GM19023 (cell line): ENCODE results near the gene PAK1.
"Not testable (repeated sequence)": the region's sequence is repeated elsewhere in the genome, so short reads cannot be mapped to it uniquely, and the experiment has no call there.

Experiments used
- ATAC-seq: cut with Tn5 transposase; IDR thresholded peaks from one replicate; pipeline ENCODE4 v1.9.1; 2021; ENCODE audit warnings: mild to moderate bottlenecking, moderate library complexity; ENCODE audit not compliant: unreplicated experiment

PAK1 gene

GRCh38 chr11:77407613-77408012, 66.3 kb downstream of the PAK1 start:
- ATAC-seq, result no peak

GRCh38 chr11:77406396-77406795, 67.5 kb downstream of the PAK1 start:
- no peak for ATAC-seq

- ATAC-seq, result no peak
Observed at GRCh38 chr11:77403211-77403610, 70.7 kb downstream of the PAK1 start.

- ATAC-seq, result no peak
Observed at GRCh38 chr11:77402218-77402556, 71.7 kb downstream of the PAK1 start.

GRCh38 chr11:77401486-77402217, 72.2 kb downstream of the PAK1 start:
- no peak for ATAC-seq

- ATAC-seq, result no peak
Observed at GRCh38 chr11:77400775-77401449, 73.0 kb downstream of the PAK1 start.

GRCh38 chr11:77400271-77400670, 73.6 kb downstream of the PAK1 start:
- no peak for ATAC-seq

- no peak for ATAC-seq
Observed at GRCh38 chr11:77397631-77398030, 76.3 kb downstream of the PAK1 start.

GRCh38 chr11:77396911-77397310, 77.0 kb downstream of the PAK1 start:
- no peak for ATAC-seq

- no peak for ATAC-seq
Observed at GRCh38 chr11:77396305-77396704, 77.6 kb downstream of the PAK1 start.

- no peak for ATAC-seq
Observed at GRCh38 chr11:77395460-77396173, 78.3 kb downstream of the PAK1 start.

GRCh38 chr11:77392842-77393241, 81.1 kb downstream of the PAK1 start:
- ATAC-seq, result no peak

- no peak for ATAC-seq
Observed at GRCh38 chr11:77387701-77388100, 86.2 kb downstream of the PAK1 start.

GRCh38 chr11:77386178-77386577, 87.7 kb downstream of the PAK1 start:
- ATAC-seq, result no peak

- not testable (repeated sequence) for ATAC-seq
Observed at GRCh38 chr11:77385255-77385771, 88.6 kb downstream of the PAK1 start.

- no peak for ATAC-seq
Observed at GRCh38 chr11:77384571-77384970, 89.3 kb downstream of the PAK1 start.

- ATAC-seq, result not testable (repeated sequence)
Observed at GRCh38 chr11:77383349-77383748, 90.5 kb downstream of the PAK1 start.

GRCh38 chr11:77381729-77382665, 91.9 kb downstream of the PAK1 start:
- ATAC-seq, result no peak

- ATAC-seq, result no peak
Observed at GRCh38 chr11:77379934-77380333, 94.0 kb downstream of the PAK1 start.

GRCh38 chr11:77379253-77379652, 94.6 kb downstream of the PAK1 start:
- no peak for ATAC-seq

- no peak for ATAC-seq
Observed at GRCh38 chr11:77377734-77378133, 96.2 kb downstream of the PAK1 start.
